NT2/D1 (cell line): ENCODE data around the gene AGBL4.

Source experiments
- DNase-seq: peaks from one replicate; pipeline ENCODE4 v3.0.0-alpha.2; 2011; ENCODE audit warnings: low read depth, low spot score
- H3K27me3 ChIP-seq: 2 replicates; pipeline ENCODE4 v1.6.0; 2011; ENCODE audit warnings: mild to moderate bottlenecking; ENCODE audit not compliant: insufficient read length, insufficient read depth
- H3K36me3 ChIP-seq: 2 replicates; pipeline ENCODE4 v1.6.1; 2011; ENCODE audit warnings: mild to moderate bottlenecking, low read length, mixed read lengths; ENCODE audit not compliant: insufficient read depth, insufficient read length
- H3K4me1 ChIP-seq: 2 replicates; pipeline ENCODE4 v1.5.1; 2011; ENCODE audit not compliant: insufficient read depth, insufficient read length
- H3K4me3 ChIP-seq: 2 replicates; pipeline ENCODE4 v1.5.1; 2011; ENCODE audit warnings: low read depth; ENCODE audit not compliant: insufficient read length
- H3K9ac ChIP-seq: 2 replicates; pipeline ENCODE4 v1.6.0; 2011; ENCODE audit warnings: low read depth; ENCODE audit not compliant: insufficient read length
- H3K9me3 ChIP-seq: 2 replicates; pipeline ENCODE4 v1.5.1; 2011; ENCODE audit warnings: mild to moderate bottlenecking, low read length; ENCODE audit not compliant: insufficient read depth
- SUZ12 ChIP-seq: IDR thresholded peaks from 2 replicates; pipeline ENCODE4 v1.6.1; 2011; ENCODE audit not compliant: insufficient read length, insufficient read depth; ENCODE audit errors: extremely low read depth
- YY1 ChIP-seq: IDR thresholded peaks from 2 replicates; pipeline ENCODE4 v1.6.1; 2011; ENCODE audit not compliant: insufficient read length, insufficient read depth
- ZNF274 ChIP-seq: IDR thresholded peaks from 2 replicates; pipeline ENCODE4 v1.6.1; 2011; ENCODE audit warnings: mild to moderate bottlenecking, low read depth, low read length

The AGBL4 gene

GRCh38 chr1:48875552-48876329, 1148.0 kb downstream of the AGBL4 start:
- DNase-seq: no peak

GRCh38 chr1:48873944-48874343, 1149.8 kb downstream of the AGBL4 start:
- H3K9me3 ChIP-seq: no peaks in the 10 kb centered on the region
- TF ChIP-seq YY1 (no peak), SUZ12 (no peak), ZNF274 (no peak)

More at GRCh38 chr1:48875552-48876329, 1148.0 kb downstream of the AGBL4 start:
- no peak overlapping the region for H3K9ac ChIP-seq
- no peaks in the 10 kb centered on the region for H3K36me3 ChIP-seq
- H3K4me1 ChIP-seq: peaks cover 5% of the 10 kb centered on the region
- no peak for TF ChIP-seq YY1
- no peak for TF ChIP-seq SUZ12
- TF ChIP-seq ZNF274: no peak
- H3K4me3 ChIP-seq: no peak overlapping the region
- 0 out of 2 replicates have a peak, but pooled peaks cover 4% of the 10 kb centered on the region for H3K9me3 ChIP-seq
- H3K27me3 ChIP-seq: no peaks in the 10 kb centered on the region

GRCh38 chr1:48870596-48870995, 1153.2 kb downstream of the AGBL4 start:
- H3K27me3 ChIP-seq: no peaks in the 10 kb centered on the region
- peaks cover 3% of the 10 kb centered on the region for H3K4me1 ChIP-seq
- H3K4me3 ChIP-seq: no peak overlapping the region
- no peak for DNase-seq
- no peaks in the 10 kb centered on the region for H3K36me3 ChIP-seq
- TF ChIP-seq YY1 (no peak), ZNF274 (no peak), SUZ12 (no peak)
- no peak overlapping the region for H3K9ac ChIP-seq
- no peaks in the 10 kb centered on the region for H3K9me3 ChIP-seq

More at GRCh38 chr1:48873944-48874343, 1149.8 kb downstream of the AGBL4 start:
- peaks cover 5% of the 10 kb centered on the region for H3K4me1 ChIP-seq
- no peak overlapping the region for H3K4me3 ChIP-seq
- H3K36me3 ChIP-seq: no peaks in the 10 kb centered on the region
- no peaks in the 10 kb centered on the region for H3K27me3 ChIP-seq
- H3K9ac ChIP-seq: no peak overlapping the region
- peak; percentile 82 for DNase-seq

GRCh38 chr1:48869116-48869893, 1154.4 kb downstream of the AGBL4 start:
- Histone ChIP-seq H3K9ac (no peak overlapping the region), H3K27me3 (no peaks in the 10 kb centered on the region), H3K36me3 (no peaks in the 10 kb centered on the region), H3K4me3 (no peak overlapping the region), H3K4me1 (no peaks in the 10 kb centered on the region), H3K9me3 (no peaks in the 10 kb centered on the region)
- TF ChIP-seq YY1 (no peak), ZNF274 (no peak), SUZ12 (no peak)
- no peak for DNase-seq

GRCh38 chr1:48864913-48865312, 1158.8 kb downstream of the AGBL4 start:
- Histone ChIP-seq H3K36me3 (no peaks in the 10 kb centered on the region), H3K9me3 (peaks cover 16% of the 10 kb centered on the region; the same call in 1 of the 2 replicates), H3K9ac (no peak overlapping the region), H3K4me3 (no peak overlapping the region), H3K4me1 (no peaks in the 10 kb centered on the region), H3K27me3 (no peaks in the 10 kb centered on the region)
- no peak for TF ChIP-seq YY1
- TF ChIP-seq SUZ12: no peak
- TF ChIP-seq ZNF274: no peak
- no peak for DNase-seq

- Histone ChIP-seq H3K36me3 (no peaks in the 10 kb centered on the region), H3K4me1 (no peaks in the 10 kb centered on the region), H3K27me3 (no peaks in the 10 kb centered on the region), H3K4me3 (no peak overlapping the region), H3K9ac (no peak overlapping the region), H3K9me3 (peaks cover 16% of the 10 kb centered on the region; the same call in 1 of the 2 replicates)
- TF ChIP-seq SUZ12: no peak
- no peak for TF ChIP-seq ZNF274
- TF ChIP-seq YY1: no peak
- no peak for DNase-seq
Observed at GRCh38 chr1:48859456-48859855, 1164.3 kb downstream of the AGBL4 start.
